OCI-LY3 (cell line): Measurements from ENCODE around the gene PALLD.

ENCODE experiments used
- H2AFZ ChIP-seq: fragments of 200-600, 300-600 bp; shearing (Covaris generic); 2 replicates; pipeline ENCODE4 v1.6.0; 2014; ENCODE audit warnings: antibody characterized with exemption, low read depth, low read length
- H3K27ac ChIP-seq: fragments of 200-600, 300-600 bp; sonication (generic); 2 replicates; pipeline ENCODE4 v1.5.1; 2014; ENCODE audit warnings: mild to moderate bottlenecking, low read length, moderate library complexity, mixed read lengths
- H3K27me3 ChIP-seq: fragments of 200-600, 300-600 bp; sonication (generic); 2 replicates; pipeline ENCODE4 v1.6.1; 2014; ENCODE audit warnings: low read depth, low read length, mixed read lengths
- H3K36me3 ChIP-seq: fragments of 200-600, 300-600 bp; sonication (generic); replicated peaks from 2 replicates; pipeline ENCODE3; 2014; ENCODE audit warnings: low read depth, low read length, mixed read lengths
- H3K4me1 ChIP-seq: fragments of 300-600, 200-600 bp; sonication (generic); 2 replicates; pipeline ENCODE4 v1.6.1; 2014; ENCODE audit warnings: low read length, mixed read lengths
- H3K4me2 ChIP-seq: fragments of 200-600, 300-600 bp; sonication (generic); 2 replicates; pipeline ENCODE4 v1.6.1; 2014; ENCODE audit warnings: low read length, mixed read lengths
- H3K4me3 ChIP-seq: fragments of 300-600, 200-600 bp; sonication (generic); 2 replicates; pipeline ENCODE4 v1.5.1; 2014; ENCODE audit warnings: antibody characterized with exemption, mild to moderate bottlenecking, low read length, moderate library complexity
- H3K79me2 ChIP-seq: fragments of 300-600, 200-600 bp; shearing (Covaris generic); 2 replicates; pipeline ENCODE4 v1.6.1; 2014; ENCODE audit warnings: mild to moderate bottlenecking, low read length, mixed read lengths
- H3K9ac ChIP-seq: fragments of 300-600, 200-600 bp; shearing (Covaris generic); 2 replicates; pipeline ENCODE4 v1.6.0; 2014; ENCODE audit warnings: mild to moderate bottlenecking, low read length, moderate library complexity
- H3K9me3 ChIP-seq: fragments of 200-600, 300-600 bp; shearing (Covaris generic); 2 replicates; pipeline ENCODE4 v1.6.1; 2014; ENCODE audit warnings: low read length, mixed read lengths; ENCODE audit not compliant: insufficient read depth
- H4K20me1 ChIP-seq: fragments of 200-600, 300-600 bp; sonication (generic); 2 replicates; pipeline ENCODE4 v1.6.1; 2016; ENCODE audit warnings: low read length, mixed read lengths; ENCODE audit not compliant: insufficient read depth
- EZH2phosphoT487 ChIP-seq: fragments of 200-600 bp; shearing (Covaris generic); IDR thresholded peaks from 2 replicates; pipeline ENCODE4 v1.6.1; 2018; ENCODE audit warnings: antibody characterized with exemption, mixed run types, low read depth
- TF ChIP-seq, protein P1 (sequence below): fragments of 200-600, 300-600 bp; sonication (generic); IDR thresholded peaks from 2 replicates; pipeline ENCODE4 v1.5.1; 2014; ENCODE audit warnings: antibody characterized with exemption, low read length, low read depth

PALLD gene

DNA sequence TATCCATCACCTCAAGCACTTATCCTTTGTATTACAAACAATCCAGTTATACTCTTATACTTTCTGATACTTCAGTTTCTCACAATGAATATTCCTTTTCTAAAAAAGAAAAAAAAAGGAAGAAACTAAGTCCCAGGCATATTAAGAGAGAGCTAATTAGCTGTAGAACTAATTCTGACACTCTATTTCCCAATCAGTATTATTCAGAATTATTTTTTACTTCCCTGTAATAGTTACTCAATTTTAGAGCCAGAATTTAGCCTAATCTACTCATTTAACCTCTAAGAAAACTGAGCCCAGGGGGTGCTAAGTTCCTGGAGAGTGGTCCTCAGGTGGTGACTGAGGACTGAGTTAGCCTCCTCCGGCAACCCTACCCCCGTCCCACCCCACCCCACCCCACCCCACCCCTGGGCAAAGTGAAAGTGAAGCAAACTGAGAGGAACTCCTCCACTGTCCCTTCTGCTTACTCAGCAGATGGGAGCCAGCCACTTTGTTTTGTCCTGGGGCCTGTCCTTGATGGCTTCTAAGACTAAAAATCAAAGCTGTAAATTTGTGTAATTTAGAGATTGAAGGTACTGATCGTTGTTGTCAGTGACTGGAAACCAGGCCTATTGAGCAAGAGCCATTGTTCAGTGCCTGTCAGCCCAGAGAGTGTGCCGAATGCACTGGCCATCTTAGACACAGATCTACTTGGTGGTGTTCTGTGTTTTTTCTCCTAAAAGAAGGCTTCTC lies 351.1 kb downstream of the PALLD start:
- Histone ChIP-seq H4K20me1 (peaks cover 3% of the 10 kb centered on the region; the same call in 1 of the 2 replicates), H3K79me2 (no peaks in the 10 kb centered on the region), H3K4me2 (peak overlapping the region; percentile 80), H3K9me3 (no peaks in the 10 kb centered on the region), H3K27ac (no peak overlapping the region), H3K4me3 (peak overlapping the region; percentile 65), H3K4me1 (peaks cover 44% of the 10 kb centered on the region), H2AFZ (peak overlapping the region; percentile 19; the same call in 1 of the 2 replicates), H3K9ac (peak overlapping the region; percentile 13; the same call in 1 of the 2 replicates), H3K36me3 (no peaks in the 10 kb centered on the region), H3K27me3 (peaks cover 4% of the 10 kb centered on the region; the same call in 1 of the 2 replicates)
- no peak for TF ChIP-seq EZH2phosphoT487
- TF ChIP-seq, protein P1, sequence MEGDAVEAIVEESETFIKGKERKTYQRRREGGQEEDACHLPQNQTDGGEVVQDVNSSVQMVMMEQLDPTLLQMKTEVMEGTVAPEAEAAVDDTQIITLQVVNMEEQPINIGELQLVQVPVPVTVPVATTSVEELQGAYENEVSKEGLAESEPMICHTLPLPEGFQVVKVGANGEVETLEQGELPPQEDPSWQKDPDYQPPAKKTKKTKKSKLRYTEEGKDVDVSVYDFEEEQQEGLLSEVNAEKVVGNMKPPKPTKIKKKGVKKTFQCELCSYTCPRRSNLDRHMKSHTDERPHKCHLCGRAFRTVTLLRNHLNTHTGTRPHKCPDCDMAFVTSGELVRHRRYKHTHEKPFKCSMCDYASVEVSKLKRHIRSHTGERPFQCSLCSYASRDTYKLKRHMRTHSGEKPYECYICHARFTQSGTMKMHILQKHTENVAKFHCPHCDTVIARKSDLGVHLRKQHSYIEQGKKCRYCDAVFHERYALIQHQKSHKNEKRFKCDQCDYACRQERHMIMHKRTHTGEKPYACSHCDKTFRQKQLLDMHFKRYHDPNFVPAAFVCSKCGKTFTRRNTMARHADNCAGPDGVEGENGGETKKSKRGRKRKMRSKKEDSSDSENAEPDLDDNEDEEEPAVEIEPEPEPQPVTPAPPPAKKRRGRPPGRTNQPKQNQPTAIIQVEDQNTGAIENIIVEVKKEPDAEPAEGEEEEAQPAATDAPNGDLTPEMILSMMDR = no peak

DNA sequence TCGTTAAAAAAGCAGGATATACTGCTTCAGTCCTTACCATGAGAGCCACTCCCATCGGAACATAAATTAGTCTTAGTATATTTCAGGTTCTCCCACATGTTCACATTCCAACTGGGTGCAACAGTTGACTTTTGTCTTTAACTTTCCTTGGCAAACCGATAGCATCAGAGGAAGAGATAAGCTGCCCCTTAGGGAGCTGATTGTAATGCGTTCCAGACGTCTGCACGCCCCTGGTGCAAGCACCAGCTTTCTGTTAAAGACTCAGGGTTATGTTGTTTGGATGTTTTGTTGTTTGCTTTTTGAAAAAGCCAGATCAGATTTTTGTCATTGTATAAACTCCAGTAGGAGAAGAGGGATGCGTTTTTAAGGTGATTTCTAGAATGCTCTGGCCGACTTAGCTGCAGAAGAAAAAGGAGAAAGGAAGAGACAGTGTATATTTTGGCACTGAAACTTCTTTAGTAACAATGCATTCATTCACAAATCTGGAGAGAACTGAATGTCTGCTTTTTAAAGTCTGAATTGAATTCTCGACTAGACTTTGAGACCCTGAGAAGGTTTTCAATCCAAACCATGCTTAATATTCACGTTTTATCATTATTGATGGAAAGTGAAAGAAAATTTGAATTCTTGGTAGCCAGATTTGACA lies 352.3 kb downstream of the PALLD start:
- no peak overlapping the region for H2AFZ ChIP-seq
- peaks cover 56% of the 10 kb centered on the region for H3K4me1 ChIP-seq
- H3K9ac ChIP-seq = no peak overlapping the region
- H3K36me3 ChIP-seq = no peaks in the 10 kb centered on the region
- H3K9me3 ChIP-seq = no peaks in the 10 kb centered on the region
- H3K4me3 ChIP-seq = peak overlapping the region; percentile 34
- H3K4me2 ChIP-seq = peak overlapping the region; percentile 80
- TF ChIP-seq EZH2phosphoT487 = no peak
- TF ChIP-seq, protein P1 = no peak
- H3K79me2 ChIP-seq = no peaks in the 10 kb centered on the region
- peaks cover 4% of the 10 kb centered on the region; the same call in 1 of the 2 replicates for H3K27me3 ChIP-seq
- peaks cover 6% of the 10 kb centered on the region for H4K20me1 ChIP-seq
- no peak overlapping the region for H3K27ac ChIP-seq

DNA sequence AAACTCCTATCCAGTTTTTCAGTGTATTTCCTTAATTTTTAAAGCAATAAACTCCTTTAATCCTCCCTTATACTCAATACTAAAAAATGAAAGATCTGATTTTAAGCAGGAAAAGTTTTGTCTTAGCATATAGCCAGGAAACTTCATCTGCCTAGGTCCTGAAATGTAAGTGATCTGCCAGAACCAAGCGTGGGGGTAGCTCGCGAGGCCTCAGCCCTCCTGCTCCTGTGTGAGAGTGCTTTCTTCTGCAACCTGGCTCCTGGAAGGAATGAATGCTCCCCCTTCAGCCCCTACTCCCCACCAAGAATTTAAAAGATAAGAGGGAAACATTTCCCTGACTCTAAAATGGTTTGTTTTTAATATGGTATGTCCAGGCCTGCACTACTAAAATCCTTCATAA lies 353.1 kb downstream of the PALLD start:
- Histone ChIP-seq H3K9ac (no peak overlapping the region), H2AFZ (no peak overlapping the region), H4K20me1 (peaks cover 9% of the 10 kb centered on the region), H3K9me3 (no peaks in the 10 kb centered on the region), H3K4me3 (no peak overlapping the region), H3K79me2 (no peaks in the 10 kb centered on the region), H3K27ac (no peak overlapping the region), H3K36me3 (no peaks in the 10 kb centered on the region), H3K27me3 (peaks cover 4% of the 10 kb centered on the region; the same call in 1 of the 2 replicates), H3K4me1 (peaks cover 64% of the 10 kb centered on the region), H3K4me2 (no peak overlapping the region)
- TF ChIP-seq, protein P1 = no peak
- no peak for TF ChIP-seq EZH2phosphoT487

DNA sequence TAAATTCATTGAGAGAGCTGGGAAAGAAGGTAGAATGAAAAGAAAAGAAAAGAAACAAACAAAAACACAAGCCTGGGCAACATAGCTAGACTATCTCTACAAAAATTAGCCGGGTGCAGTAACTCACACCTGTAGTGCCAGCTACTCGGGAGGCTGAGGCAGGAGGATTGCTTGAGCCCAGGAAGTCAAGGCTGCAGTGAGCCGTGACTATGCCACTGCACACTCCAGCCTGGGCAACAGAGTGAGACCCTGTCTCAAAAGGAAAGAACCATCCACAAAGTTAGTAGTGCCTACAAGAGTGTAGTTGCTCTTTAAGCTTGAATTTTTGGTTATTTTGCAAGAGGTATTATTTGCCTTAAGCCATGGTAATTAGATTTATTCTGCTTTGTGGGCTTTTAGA lies 355.5 kb downstream of the PALLD start:
- no peaks in the 10 kb centered on the region for H3K79me2 ChIP-seq
- peaks cover 54% of the 10 kb centered on the region for H3K4me1 ChIP-seq
- H4K20me1 ChIP-seq = peaks cover 9% of the 10 kb centered on the region
- H3K27me3 ChIP-seq = peaks cover 19% of the 10 kb centered on the region
- no peak overlapping the region for H3K27ac ChIP-seq
- H3K36me3 ChIP-seq = peaks cover 10% of the 10 kb centered on the region
- H3K9ac ChIP-seq = no peak overlapping the region
- no peak overlapping the region for H3K4me3 ChIP-seq
- no peak overlapping the region for H2AFZ ChIP-seq
- TF ChIP-seq, protein P1 = no peak
- TF ChIP-seq EZH2phosphoT487 = no peak
- H3K9me3 ChIP-seq = no peaks in the 10 kb centered on the region
- H3K4me2 ChIP-seq = peak overlapping the region; percentile 93
